ENCODE data around the gene UBA6. TPM values are rescaled to one million over a fixed set of nuclear protein-coding genes. Genes with fewer than 3 reads are reported as not detected.
"Not testable (repeated sequence)": the region's sequence is repeated elsewhere in the genome, so short reads cannot be mapped to it uniquely, and the experiment has no call there.

UBA6 gene
- polyA plus RNA-seq, 1 experiment = 119 TPM

- Histone ChIP-seq H3K4me3 (ENCODE audit: low read depth, low read length) (no peak overlapping the region), H3K27me3 (ENCODE audit: control insufficient read depth, insufficient read depth, low read length) (no peaks in the 10 kb centered on the region), H3K9me3 (ENCODE audit: control insufficient read depth, insufficient read depth, low read length) (no peaks in the 10 kb centered on the region), H3K27ac (ENCODE audit: low read depth, low read length) (no peak overlapping the region)
- DNase-seq (ENCODE audit: low read depth, low spot score) = no peak
- CTCF ChIA-PET = interaction anchor here (1.0 to 3.9 kb wide), 7 partner anchors 9 to 430 kb away, joined by 3 to 37 read pairs (median 24); partner anchors contain the start of genes GNRHR and UBA6
- POLR2A ChIA-PET = no interaction called here
- TF ChIP-seq CTCF (IDR thresholded peaks at IDR 0.05; ENCODE audit: low read depth, low read length) = no peak
These were observed 43.8 kb upstream of the UBA6 start for GRCh38 chr4:67744561-67745283.

- Histone ChIP-seq H3K27ac (ENCODE audit: low read depth, low read length) (no peak overlapping the region), H3K9me3 (ENCODE audit: control insufficient read depth, insufficient read depth, low read length) (no peaks in the 10 kb centered on the region), H3K27me3 (ENCODE audit: control insufficient read depth, insufficient read depth, low read length) (no peaks in the 10 kb centered on the region), H3K4me3 (ENCODE audit: low read depth, low read length) (no peak overlapping the region)
- no peak for TF ChIP-seq CTCF (IDR thresholded peaks at IDR 0.05; ENCODE audit: low read depth, low read length)
- POLR2A ChIA-PET = no interaction called here
- no peak for DNase-seq (ENCODE audit: low read depth, low spot score)
- CTCF ChIA-PET = no interaction called here
These were observed 42.2 kb upstream of the UBA6 start for GRCh38 chr4:67743194-67743593.

- Histone ChIP-seq H3K9me3 (ENCODE audit: control insufficient read depth, insufficient read depth, low read length) (no peaks in the 10 kb centered on the region), H3K27me3 (ENCODE audit: control insufficient read depth, insufficient read depth, low read length) (no peaks in the 10 kb centered on the region), H3K4me3 (ENCODE audit: low read depth, low read length) (no peak overlapping the region), H3K27ac (ENCODE audit: low read depth, low read length) (no peak overlapping the region)
- POLR2A ChIA-PET = no interaction called here
- TF ChIP-seq CTCF (IDR thresholded peaks at IDR 0.05; ENCODE audit: low read depth, low read length) = no peak
- CTCF ChIA-PET = interaction anchor here (1.0 to 4.6 kb wide), 2 partner anchors 10 to 276 kb away, joined by 3 to 25 read pairs; no protein-coding TSS in a partner anchor
- DNase-seq (ENCODE audit: low read depth, low spot score) = no peak
These were observed 35.3 kb upstream of the UBA6 start for GRCh38 chr4:67736262-67736661.

- no peak overlapping the region for H3K27ac ChIP-seq (ENCODE audit: low read depth, low read length)
- H3K27me3 ChIP-seq (ENCODE audit: control insufficient read depth, insufficient read depth, low read length) = no peaks in the 10 kb centered on the region
- TF ChIP-seq CTCF (IDR thresholded peaks at IDR 0.05; ENCODE audit: low read depth, low read length) = no peak
- no peak for DNase-seq (ENCODE audit: low read depth, low spot score)
- POLR2A ChIA-PET = no interaction called here
- H3K4me3 ChIP-seq (ENCODE audit: low read depth, low read length) = no peak overlapping the region
- no peaks in the 10 kb centered on the region for H3K9me3 ChIP-seq (ENCODE audit: control insufficient read depth, insufficient read depth, low read length)
- CTCF ChIA-PET = interaction anchor here (0.6 to 4.6 kb wide), 3 partner anchors 9 to 11 kb away, joined by 4 to 25 read pairs (median 4); no protein-coding TSS in a partner anchor
These were observed 34.4 kb upstream of the UBA6 start for GRCh38 chr4:67735325-67735724.

- POLR2A ChIA-PET; CTCF ChIA-PET; H3K27me3 ChIP-seq (ENCODE audit: control insufficient read depth, insufficient read depth, low read length); H3K4me3 ChIP-seq (ENCODE audit: low read depth, low read length); DNase-seq (ENCODE audit: low read depth, low spot score); H3K27ac ChIP-seq (ENCODE audit: low read depth, low read length); H3K9me3 ChIP-seq (ENCODE audit: control insufficient read depth, insufficient read depth, low read length): not testable (repeated sequence)
These were observed 29.6 kb upstream of the UBA6 start for GRCh38 chr4:67730511-67730910.

All from AG04450 (cell line).